CD4-positive, alpha-beta T cell treated with Interleukin-21 for 1 hour (primary cell): Measurements from ENCODE around the gene PLA2G2F.
"Not testable (repeated sequence)": the region's sequence is repeated elsewhere in the genome, so short reads cannot be mapped to it uniquely, and the experiment has no call there.

Experiments
- DNase-seq: peaks from one replicate; pipeline ENCODE4 v3.0.0-alpha.2; 2020

The PLA2G2F gene

GRCh38 chr1:20115479-20115878 is 23.6 kb upstream of the PLA2G2F start:
- no peak for DNase-seq

GRCh38 chr1:20115916-20116315 is 23.2 kb upstream of the PLA2G2F start:
- no peak for DNase-seq

- DNase-seq: no peak
These were observed 21.9 kb upstream of the PLA2G2F start for GRCh38 chr1:20117236-20117635.

GRCh38 chr1:20119347-20119746 is 19.8 kb upstream of the PLA2G2F start, which contains the start of gene PLA2G2D:
Gene PLA2G2D, minus strand, starts transcription at chr1:20119536. Its CDS starts 38 bp downstream, at chr1:20119498.
- no peak for DNase-seq

- no peak for DNase-seq
These were observed 18.3 kb upstream of the PLA2G2F start for GRCh38 chr1:20120796-20121195.

GRCh38 chr1:20123722-20124455 is 15.2 kb upstream of the PLA2G2F start:
- no peak for DNase-seq

GRCh38 chr1:20124456-20125057 is 14.6 kb upstream of the PLA2G2F start:
- no peak for DNase-seq

GRCh38 chr1:20125100-20125499 is 14.0 kb upstream of the PLA2G2F start:
- no peak for DNase-seq

- DNase-seq: no peak
These were observed 12.9 kb upstream of the PLA2G2F start for GRCh38 chr1:20126041-20126805.

GRCh38 chr1:20126806-20127440 is 12.2 kb upstream of the PLA2G2F start:
- no peak for DNase-seq

GRCh38 chr1:20130518-20130917 is 8.6 kb upstream of the PLA2G2F start:
- DNase-seq: not testable (repeated sequence)

- no peak for DNase-seq
These were observed 4.1 kb upstream of the PLA2G2F start for GRCh38 chr1:20134995-20135394.

- no peak for DNase-seq
These were observed 2.9 kb upstream of the PLA2G2F start for GRCh38 chr1:20136249-20136648.

GRCh38 chr1:20137055-20137454 is 2.1 kb upstream of the PLA2G2F start:
- no peak for DNase-seq

- no peak for DNase-seq
These were observed 1.5 kb upstream of the PLA2G2F start for GRCh38 chr1:20137604-20138003.

GRCh38 chr1:20138346-20138745 is 777 bp upstream of the PLA2G2F start:
- DNase-seq: no peak

GRCh38 chr1:20139776-20140612 is 871 bp downstream of the PLA2G2F start:
- no peak for DNase-seq

- no peak for DNase-seq
These were observed 1.9 kb downstream of the PLA2G2F start for GRCh38 chr1:20141001-20141400.

- DNase-seq: no peak
These were observed 2.3 kb downstream of the PLA2G2F start for GRCh38 chr1:20141466-20141865.

- DNase-seq: no peak
These were observed 3.0 kb downstream of the PLA2G2F start for GRCh38 chr1:20142001-20142710.

GRCh38 chr1:20143318-20143717 is 4.2 kb downstream of the PLA2G2F start:
- no peak for DNase-seq
